Thoracic aorta (tissue), 2 donors: ENCODE results near the gene NEIL1. TPM values are rescaled to one million over a fixed set of nuclear protein-coding genes. Genes with fewer than 3 reads are reported as not detected.
A peak's percentile ranks its signal among the peaks of the same experiment; 100 is the strongest.

Source experiments
- ATAC-seq: fragments of 150-250 bp; one replicate; pipeline ENCODE4 v1.8.0; 2017; ENCODE audit warnings: low read depth; ENCODE audit not compliant: insufficient number of reproducible peaks, low FRiP score
- DNase-seq: peaks from one replicate; pipeline ENCODE4 v3.0.0-alpha.2; 2020; ENCODE audit warnings: low spot score
- H3K27ac ChIP-seq, 2 donors: fragments of 200-600 bp; sonication (generic); 1 replicate in 1 of 2; 2 replicates in 1 of 2; pipeline ENCODE4 v1.5.1; 2016; ENCODE audit warnings: mild to moderate bottlenecking in 2 of 2, moderate library complexity in 2 of 2
- H3K27me3 ChIP-seq: fragments of 200-600 bp; sonication (generic); replicated peaks from 2 replicates; pipeline ENCODE4 v1.6.0; 2016; ENCODE audit warnings: mild to moderate bottlenecking; ENCODE audit not compliant: insufficient read depth
- H3K36me3 ChIP-seq: fragments of 200-600 bp; sonication (generic); one replicate; pipeline ENCODE4 v1.5.1; 2016
- H3K4me1 ChIP-seq, 2 donors: fragments of 200-600 bp; sonication (generic); 1 replicate in 1 of 2; 2 replicates in 1 of 2; pipeline versions ENCODE4 v1.5.1 to v1.6.0; 2016; ENCODE audit warnings: low read depth in 2 of 2, mild to moderate bottlenecking in 1 of 2; ENCODE audit not compliant: control insufficient read depth in 1 of 2
- H3K4me3 ChIP-seq: fragments of 200-600 bp; sonication (generic); 2 replicates; pipeline ENCODE4 v1.5.1; 2016; ENCODE audit warnings: mild to moderate bottlenecking
- H3K9me3 ChIP-seq: fragments of 200-600 bp; sonication (generic); 2 replicates; pipeline ENCODE4 v1.5.1; 2016
- total RNA-seq, 2 donors: library from RNA; depleted of rRNA; stranded (reverse); fragments of >200 nt; gene quantifications; one replicate each; pipeline versions ENCODE4 v1.1.0 to v1.2.3, GENCODE V29; 2016
- TF ChIP-seq, protein P1 (sequence below): fragments of 200-600 bp; sonication (generic); IDR thresholded peaks from one replicate; pipeline ENCODE4 v1.5.1; 2019; ENCODE audit warnings: antibody characterized with exemption

Gene NEIL1
- total RNA-seq, 2 donors from 2014 or later, result 47.8 to 62.3 TPM

DNA sequence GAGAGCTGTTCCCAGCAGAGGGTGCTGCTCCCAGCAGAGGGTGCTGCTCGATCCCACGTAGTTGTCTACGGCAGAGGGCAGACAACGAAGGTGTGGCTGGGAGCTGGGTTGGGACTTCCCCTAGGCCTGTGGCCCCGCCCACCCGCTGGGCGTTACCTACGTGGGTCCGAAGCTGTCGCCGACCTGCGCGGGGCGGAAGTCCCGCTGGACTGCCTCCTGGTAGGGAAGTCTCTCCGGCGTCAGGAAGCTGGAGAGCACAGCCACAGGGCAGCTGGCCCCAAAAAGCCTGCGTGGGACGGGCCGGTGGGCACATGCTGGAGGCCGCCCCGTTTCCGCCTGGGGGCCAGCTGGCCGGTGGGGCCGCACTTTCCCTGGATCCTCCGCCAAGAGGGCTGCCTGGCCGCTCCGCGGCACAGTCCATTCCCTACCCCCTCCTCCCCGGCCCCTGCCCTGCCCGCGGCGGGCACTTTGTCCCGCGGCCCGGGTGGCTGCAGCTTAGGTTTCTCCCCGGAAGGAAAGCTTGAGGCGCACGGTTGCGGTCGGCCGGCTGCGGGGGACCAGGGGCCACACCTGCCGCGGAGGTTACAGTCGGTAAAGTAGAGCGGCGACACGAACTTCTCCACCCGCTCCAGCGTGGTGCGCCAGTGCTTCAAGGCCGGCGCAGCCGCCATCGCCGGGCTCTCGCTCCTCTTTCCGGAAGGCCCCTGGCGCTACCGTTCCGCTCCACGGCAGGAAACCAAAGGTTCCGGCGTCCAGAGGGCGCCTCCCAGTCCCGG is 21.3 kb downstream of the NEIL1 start, which contains the start of gene MAN2C1:
TSS of gene MAN2C1 (minus strand) at position 695 of the 776 bp plus-strand sequence. CDS start at position 671, 24 bp downstream.
- Histone ChIP-seq H3K4me1 (peaks cover 6 to 16% of the 10 kb centered on the region in 2 donors), H3K36me3 (peaks cover 44% of the 10 kb centered on the region), H3K9me3 (no peaks in the 10 kb centered on the region), H3K27ac (peak within 1 kb of the TSS; percentile 97 to 98), H3K27me3 (no peaks in the 10 kb centered on the region), H3K4me3 (peak within 1 kb of the TSS; percentile 94)
- ATAC-seq (peak; percentile 73), DNase-seq (peak; percentile 85)
- TF ChIP-seq, protein P1, sequence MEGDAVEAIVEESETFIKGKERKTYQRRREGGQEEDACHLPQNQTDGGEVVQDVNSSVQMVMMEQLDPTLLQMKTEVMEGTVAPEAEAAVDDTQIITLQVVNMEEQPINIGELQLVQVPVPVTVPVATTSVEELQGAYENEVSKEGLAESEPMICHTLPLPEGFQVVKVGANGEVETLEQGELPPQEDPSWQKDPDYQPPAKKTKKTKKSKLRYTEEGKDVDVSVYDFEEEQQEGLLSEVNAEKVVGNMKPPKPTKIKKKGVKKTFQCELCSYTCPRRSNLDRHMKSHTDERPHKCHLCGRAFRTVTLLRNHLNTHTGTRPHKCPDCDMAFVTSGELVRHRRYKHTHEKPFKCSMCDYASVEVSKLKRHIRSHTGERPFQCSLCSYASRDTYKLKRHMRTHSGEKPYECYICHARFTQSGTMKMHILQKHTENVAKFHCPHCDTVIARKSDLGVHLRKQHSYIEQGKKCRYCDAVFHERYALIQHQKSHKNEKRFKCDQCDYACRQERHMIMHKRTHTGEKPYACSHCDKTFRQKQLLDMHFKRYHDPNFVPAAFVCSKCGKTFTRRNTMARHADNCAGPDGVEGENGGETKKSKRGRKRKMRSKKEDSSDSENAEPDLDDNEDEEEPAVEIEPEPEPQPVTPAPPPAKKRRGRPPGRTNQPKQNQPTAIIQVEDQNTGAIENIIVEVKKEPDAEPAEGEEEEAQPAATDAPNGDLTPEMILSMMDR, result peak; percentile 67

DNA sequence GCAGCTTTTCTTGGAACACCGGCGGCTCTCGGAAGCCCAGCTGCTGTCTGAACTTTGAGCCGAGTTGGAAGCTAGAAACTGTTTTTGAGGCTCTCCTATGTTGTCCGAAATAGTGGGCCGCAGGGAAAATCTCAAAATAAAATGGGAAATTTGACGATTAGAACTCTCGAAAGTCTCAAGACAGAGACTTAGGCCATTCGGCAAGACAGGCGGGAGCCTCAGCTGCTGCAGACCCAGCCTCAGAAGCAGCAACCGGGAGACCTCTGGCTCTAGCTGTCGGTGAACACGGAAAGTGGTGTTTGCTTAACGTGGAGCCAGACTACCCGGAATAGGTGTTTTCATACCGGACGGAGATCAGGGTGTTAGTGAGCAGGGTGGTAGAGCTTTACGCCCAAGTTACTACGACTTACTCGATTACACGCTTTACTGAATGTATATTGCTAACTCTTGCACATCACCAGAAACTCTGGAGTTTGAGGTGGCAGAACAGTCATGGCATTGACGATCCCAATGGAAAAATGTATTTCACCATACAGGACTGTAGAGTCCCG is 21.9 kb downstream of the NEIL1 start:
- TF ChIP-seq, protein P1, result no peak
- ATAC-seq (no peak), DNase-seq (no peak)
- Histone ChIP-seq H3K27me3 (no peaks in the 10 kb centered on the region), H3K27ac (peak overlapping the region; percentile 97 to 98), H3K4me3 (peak overlapping the region; percentile 94), H3K36me3 (peaks cover 48% of the 10 kb centered on the region), H3K9me3 (no peaks in the 10 kb centered on the region), H3K4me1 (peaks cover 6 to 16% of the 10 kb centered on the region in 2 donors)

DNA sequence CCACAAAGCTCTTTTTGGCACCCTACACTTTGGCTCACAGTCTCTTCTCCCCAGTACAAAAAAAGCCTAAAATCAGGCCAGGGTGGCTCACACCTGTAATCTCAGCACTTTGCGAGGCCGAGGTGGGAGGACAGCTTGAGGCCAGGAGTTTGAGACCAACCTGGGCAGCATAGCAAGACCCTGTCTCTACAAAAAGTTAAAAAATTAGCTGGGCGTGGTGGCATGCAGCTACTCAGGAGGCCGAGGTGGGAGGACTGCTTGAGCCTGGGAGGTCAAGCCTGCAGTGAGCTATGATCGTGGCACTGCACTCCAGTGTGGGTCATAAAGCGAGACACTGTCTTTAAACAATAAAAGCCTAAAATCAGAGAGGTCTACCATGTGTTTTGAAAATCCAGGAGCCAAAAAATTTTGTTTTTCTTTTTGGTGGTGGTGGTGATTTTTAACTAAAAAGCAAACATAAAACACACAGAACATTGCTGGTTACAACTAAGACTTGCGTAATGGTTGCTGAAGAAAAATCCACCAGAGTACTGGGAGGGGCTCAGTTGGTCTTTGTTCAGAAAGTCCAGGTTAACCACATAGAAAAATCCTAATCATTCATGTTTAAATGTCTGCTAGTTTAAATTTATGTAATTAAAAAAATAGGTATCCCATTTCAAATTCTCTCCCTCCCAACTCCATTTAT is 23.2 kb downstream of the NEIL1 start:
- TF ChIP-seq, protein P1, result no peak
- H3K36me3 ChIP-seq, result peaks cover 37% of the 10 kb centered on the region
- no peak overlapping the region for H3K4me3 ChIP-seq
- H3K4me1 ChIP-seq, result peaks cover 6 to 16% of the 10 kb centered on the region in 2 donors
- H3K27me3 ChIP-seq, result no peaks in the 10 kb centered on the region
- no peaks in the 10 kb centered on the region for H3K9me3 ChIP-seq
- ATAC-seq (no peak), DNase-seq (no peak)
- H3K27ac ChIP-seq, result no peak overlapping the region

DNA sequence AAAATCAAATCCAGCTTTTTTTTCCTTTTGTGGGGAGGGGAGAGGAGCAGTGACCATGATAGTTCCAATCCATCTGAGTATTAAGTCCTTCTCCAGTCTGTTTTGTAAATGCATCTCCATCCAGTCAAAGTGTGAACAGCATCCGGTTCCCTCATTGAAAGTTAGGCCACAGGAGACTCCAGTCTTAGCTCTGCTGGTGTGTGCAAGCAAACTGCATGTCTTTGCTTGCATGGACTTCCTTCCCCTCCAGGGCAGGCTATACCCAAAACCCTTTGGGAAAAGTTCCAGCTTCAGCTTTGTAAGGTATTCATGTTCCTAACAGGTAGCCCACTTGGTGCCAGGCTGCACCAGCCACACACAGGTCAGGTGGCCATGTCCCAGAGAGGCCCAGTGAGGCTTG is 24.6 kb downstream of the NEIL1 start:
- H3K4me3 ChIP-seq, result no peak overlapping the region
- peaks cover 6 to 16% of the 10 kb centered on the region in 2 donors for H3K4me1 ChIP-seq
- ATAC-seq, result no peak
- TF ChIP-seq, protein P1, result no peak
- no peaks in the 10 kb centered on the region for H3K9me3 ChIP-seq
- DNase-seq, result no peak
- H3K27me3 ChIP-seq, result no peaks in the 10 kb centered on the region
- H3K36me3 ChIP-seq, result peaks cover 34% of the 10 kb centered on the region
- no peak overlapping the region for H3K27ac ChIP-seq
